IMR-90 (cell line): Measurements from ENCODE around the gene FAM228B. TPM values are rescaled to one million over a fixed set of nuclear protein-coding genes. Genes with fewer than 3 reads are reported as not detected.

Source experiments
- ATAC-seq: fragments of 200-7000 bp; cut with Tn5 transposase; 2 replicates; pipeline ENCODE4 v1.9.1; 2020; ENCODE audit warnings: low read depth, mild to moderate bottlenecking, moderate library complexity
- BruUV-seq: library from RNA; stranded (reverse); fragments of 400-500 nt; replicated peaks from 2 replicates; lab custom pipeline; 2021; lab: Mats Ljungman, UMichigan
- CTCF ChIA-PET: fragments of 300-600 bp; formaldehyde crosslinking; extraction: SDS; loops from one replicate; lab custom pipeline; 2021; ENCODE audit warnings: antibody characterized with exemption; lab: Yijun Ruan, JAX
- POLR2A ChIA-PET: fragments of 300-600 bp; sonication (Branson Sonifier 250); formaldehyde crosslinking; loops from one replicate; lab custom pipeline; 2022; ENCODE audit warnings: antibody characterized with exemption; ENCODE audit not compliant: unreplicated experiment; lab: Charles Lee
- DNase-seq: peaks from one replicate; pipeline ENCODE4 v3.0.0; 2013
- H2AFZ ChIP-seq: replicated peaks from 2 replicates; pipeline ENCODE3; 2013; ENCODE audit warnings: low read length, mild to moderate bottlenecking; ENCODE audit not compliant: poor library complexity
- H2AK5ac ChIP-seq: 2 replicates; pipeline ENCODE4 v1.6.1; 2013; ENCODE audit warnings: low read depth, low read length, inconsistent platforms
- H2AK9ac ChIP-seq: replicated peaks from 2 replicates; pipeline ENCODE3; 2013; ENCODE audit warnings: mild to moderate bottlenecking, low read depth, low read length, moderate library complexity; ENCODE audit not compliant: poor library complexity
- H2BK120ac ChIP-seq: 2 replicates; pipeline ENCODE4 v1.6.1; 2013; ENCODE audit warnings: low read depth, low read length, inconsistent platforms
- H2BK15ac ChIP-seq: 3 replicates; pipeline ENCODE4 v1.6.1; 2013; ENCODE audit warnings: low read depth, low read length, inconsistent platforms
- H2BK20ac ChIP-seq: 2 replicates; pipeline ENCODE4 v1.6.1; 2013; ENCODE audit warnings: low read depth, mild to moderate bottlenecking, inconsistent platforms, low read length, moderate library complexity
- H2BK5ac ChIP-seq: 2 replicates; pipeline ENCODE4 v1.6.1; 2013; ENCODE audit warnings: mild to moderate bottlenecking, low read depth, low read length, inconsistent platforms; ENCODE audit not compliant: poor library complexity, severe bottlenecking
- H3K14ac ChIP-seq: replicated peaks from 2 replicates; pipeline ENCODE4 v1.6.1; 2013; ENCODE audit warnings: low read depth, low read length, inconsistent platforms
- H3K18ac ChIP-seq: 2 replicates; pipeline ENCODE4 v1.6.1; 2013; ENCODE audit warnings: low read depth, low read length, control low read depth
- H3K23ac ChIP-seq: 2 replicates; pipeline ENCODE4 v1.6.1; 2013; ENCODE audit warnings: low read depth, low read length, inconsistent platforms
- H3K27ac ChIP-seq: 2 replicates; pipeline ENCODE4 v1.5.1; 2013; ENCODE audit warnings: mild to moderate bottlenecking, control low read depth, low read length; ENCODE audit not compliant: insufficient read depth
- H3K27me3 ChIP-seq: 2 replicates; pipeline ENCODE4 v1.6.1; 2013; ENCODE audit warnings: low read length; ENCODE audit not compliant: control insufficient read depth, insufficient read depth
- H3K36me3 ChIP-seq: 2 replicates; pipeline ENCODE4 v1.6.1; 2013; ENCODE audit warnings: low read length, mixed read lengths; ENCODE audit not compliant: control insufficient read depth, insufficient read depth
- H3K4ac ChIP-seq: 2 replicates; pipeline ENCODE4 v1.6.1; 2013; ENCODE audit warnings: low read depth, low read length, inconsistent platforms
- H3K4me1 ChIP-seq: 2 replicates; pipeline ENCODE4 v1.6.1; 2013; ENCODE audit warnings: low read length, mixed read lengths; ENCODE audit not compliant: control insufficient read depth, insufficient read depth
- H3K4me2 ChIP-seq: 2 replicates; pipeline ENCODE4 v1.6.1; 2013; ENCODE audit warnings: low read depth, mild to moderate bottlenecking, control low read depth, low read length, moderate library complexity
- H3K4me3 ChIP-seq: 2 replicates; pipeline ENCODE4 v1.5.1; 2013; ENCODE audit warnings: low read depth, mild to moderate bottlenecking, control low read depth, low read length, moderate library complexity; ENCODE audit not compliant: insufficient read depth
- H3K56ac ChIP-seq: 2 replicates; pipeline ENCODE4 v1.6.1; 2013; ENCODE audit warnings: low read length, inconsistent platforms; ENCODE audit not compliant: insufficient read depth; ENCODE audit errors: extremely low read depth
- H3K79me1 ChIP-seq, 2 experiments: 2 replicates each; pipeline ENCODE4 v1.6.1; 2013; ENCODE audit warnings: low read length in 2 of 2, inconsistent platforms in 1 of 2, low read depth in 1 of 2
- H3K9ac ChIP-seq: 2 replicates; pipeline ENCODE4 v1.6.1; 2013; ENCODE audit warnings: low read depth, low read length, control low read depth
- H3K9me1 ChIP-seq: 2 replicates; pipeline ENCODE4 v1.6.1; 2013; ENCODE audit warnings: low read length, inconsistent platforms; ENCODE audit not compliant: insufficient read depth
- H3K9me3 ChIP-seq: 2 replicates; pipeline ENCODE4 v1.6.1; 2013; ENCODE audit warnings: low read length; ENCODE audit not compliant: control insufficient read depth, insufficient read depth
- H4K20me1 ChIP-seq: 2 replicates; pipeline ENCODE4 v1.6.1; 2013; ENCODE audit warnings: low read length, inconsistent platforms; ENCODE audit not compliant: insufficient read depth
- H4K5ac ChIP-seq: 2 replicates; pipeline ENCODE4 v1.6.1; 2013; ENCODE audit warnings: mild to moderate bottlenecking, low read depth, low read length, control low read depth
- H4K8ac ChIP-seq, 2 experiments: 2 replicates each; pipeline ENCODE4 v1.6.1; 2013; ENCODE audit warnings: low read depth in 2 of 2, low read length in 2 of 2, control low read depth in 1 of 2, inconsistent platforms in 1 of 2
- H4K91ac ChIP-seq: 2 replicates; pipeline ENCODE4 v1.6.1; 2013; ENCODE audit warnings: low read depth, low read length, inconsistent platforms; ENCODE audit not compliant: insufficient read depth
- BHLHE40 ChIP-seq: fragments of 150-350 bp; IDR thresholded peaks from 2 replicates; pipeline ENCODE4 v1.6.1; 2016; ENCODE audit warnings: mild to moderate bottlenecking, low read depth, low read length
- CEBPB ChIP-seq: IDR thresholded peaks from 2 replicates; pipeline ENCODE4 v1.6.1; 2012; ENCODE audit warnings: low read depth, low read length, improper control_type of control experiment
- CHD1 ChIP-seq: IDR thresholded peaks from 2 replicates; pipeline ENCODE4 v1.6.1; 2012; ENCODE audit warnings: low read depth, low read length, improper control_type of control experiment
- CTCF ChIP-seq: conservative IDR thresholded peaks from 2 replicates; pipeline ENCODE4 v1.5.1; 2012; ENCODE audit warnings: mild to moderate bottlenecking, low read depth, low read length, improper control_type of control experiment
- ELK1 ChIP-seq: fragments of 150-350 bp; IDR thresholded peaks from 2 replicates; pipeline ENCODE4 v1.6.1; 2016; ENCODE audit warnings: low read depth, mild to moderate bottlenecking, low read length, moderate library complexity, borderline replicate concordance
- FOS ChIP-seq: fragments of 150-350 bp; IDR thresholded peaks from 2 replicates; pipeline ENCODE4 v1.6.1; 2016; ENCODE audit warnings: low read depth, low read length
- MAFK ChIP-seq: IDR thresholded peaks from 2 replicates; pipeline ENCODE4 v1.6.1; 2012; ENCODE audit warnings: low read depth, low read length, improper control_type of control experiment
- MAZ ChIP-seq: IDR thresholded peaks from 2 replicates; pipeline ENCODE4 v1.6.1; 2012; ENCODE audit warnings: low read depth, mild to moderate bottlenecking, low read length, improper control_type of control experiment, moderate library complexity, borderline replicate concordance
- MXI1 ChIP-seq: IDR thresholded peaks from 2 replicates; pipeline ENCODE4 v1.6.1; 2012; ENCODE audit warnings: low read depth, mild to moderate bottlenecking, low read length, moderate library complexity, borderline replicate concordance
- NFE2L2 ChIP-seq: fragments of 150-350 bp; IDR thresholded peaks from 2 replicates; pipeline ENCODE4 v1.6.1; 2016; ENCODE audit warnings: low read depth, mild to moderate bottlenecking, low read length
- POLR2A ChIP-seq: IDR thresholded peaks from 2 replicates; pipeline ENCODE4 v1.6.1; 2012; ENCODE audit warnings: mild to moderate bottlenecking, low read depth, low read length
- RAD21 ChIP-seq: IDR thresholded peaks from 2 replicates; pipeline ENCODE4 v1.6.1; 2012; ENCODE audit warnings: low read length, improper control_type of control experiment
- RCOR1 ChIP-seq: IDR thresholded peaks from 2 replicates; pipeline ENCODE4 v1.6.1; 2012; ENCODE audit warnings: mild to moderate bottlenecking, low read length, improper control_type of control experiment; ENCODE audit not compliant: insufficient replicate concordance
- RFX5 ChIP-seq: IDR thresholded peaks from 2 replicates; pipeline ENCODE4 v1.8.0; 2012; ENCODE audit warnings: low read depth, mild to moderate bottlenecking, low read length, moderate library complexity
- SMC3 ChIP-seq: fragments of 150-350 bp; IDR thresholded peaks from 2 replicates; pipeline ENCODE4 v1.6.1; 2016; ENCODE audit warnings: low read depth, mild to moderate bottlenecking, antibody characterized with exemption, low read length, moderate library complexity
- USF2 ChIP-seq: fragments of 150-350 bp; IDR thresholded peaks from 2 replicates; pipeline ENCODE4 v1.6.1; 2017; ENCODE audit warnings: mild to moderate bottlenecking, antibody characterized with exemption, low read length, low read depth
- dilution Hi-C: fragments of 300-500 bp; cut with HindIII; formaldehyde crosslinking; loops from one replicate; pipeline ENCODE4 v1.14.3; 2018; ENCODE audit warnings: low sequenced_read_pairs; ENCODE audit not compliant: unreplicated experiment
- in situ Hi-C: fragments of 300-500 bp; cut with MboI; formaldehyde crosslinking; loops from 3 replicates; pipeline ENCODE4 v1.14.3; 2019; ENCODE audit warnings: low sequenced_read_pairs, inconsistent platforms, mixed read lengths
- intact Hi-C: fragments of 100-400 bp; cut with micrococcal nuclease; formaldehyde crosslinking; loops from 2 replicates; pipeline ENCODE4 v1.10.0; 2022
- polyA plus RNA-seq, 3 experiments: library from polyadenylated mRNA; depleted of rRNA; stranded (reverse); fragments of >200 nt; gene quantifications; 2 replicates each; pipeline ENCODE4 v1.2.3, GENCODE V29; 2012; ENCODE audit warnings: low replicate concordance in 1 of 3
- total RNA-seq: library from RNA; depleted of rRNA; stranded (reverse); fragments of >200 nt; gene quantifications from 2 replicates; pipeline ENCODE4 v1.2.3, GENCODE V29; 2012

FAM228B gene
- total and polyA plus RNA-seq, 2 of the 4 experiments (the other 2 are of a cell fraction): 2.0 to 2.9 TPM

- Histone ChIP-seq H3K9me1 (no peaks in the 10 kb centered on the region), H3K4me3 (no peak overlapping the region), H3K9me3 (no peaks in the 10 kb centered on the region), H4K20me1 (no peaks in the 10 kb centered on the region), H2AK5ac (no peak overlapping the region), H3K56ac (no peak overlapping the region), H3K9ac (no peak overlapping the region), H3K79me1 (no peaks in the 10 kb centered on the region), H4K8ac (no peak overlapping the region), H3K18ac (no peak overlapping the region), H3K27ac (no peak overlapping the region), H2BK20ac (no peak overlapping the region), H3K14ac (no peak overlapping the region), H3K23ac (no peak overlapping the region), H3K4me1 (peaks cover 4% of the 10 kb centered on the region), H3K36me3 (no peaks in the 10 kb centered on the region), H2AFZ (no peak overlapping the region), H2BK5ac (no peak overlapping the region), H2BK15ac (no peak overlapping the region), H3K4ac (no peak overlapping the region), H2BK120ac (no peak overlapping the region), H4K91ac (no peak overlapping the region), H3K27me3 (peaks cover 5% of the 10 kb centered on the region; the same call in 1 of the 2 replicates), H3K4me2 (no peak overlapping the region), H2AK9ac (no peak overlapping the region), H4K5ac (no peak overlapping the region)
- no peak for ATAC-seq
- ChIA-PET CTCF (no interaction called here), POLR2A (no interaction called here)
- dilution Hi-C loops: no loop called here
- in situ Hi-C loops: no loop called here
- no TSS peak for BruUV-seq
- intact Hi-C loops: no loop called here
- no peak for DNase-seq
- no peak for TF ChIP-seq ELK1
- no peak for TF ChIP-seq MXI1
- TF ChIP-seq POLR2A: no peak
- no peak for TF ChIP-seq MAZ
- no peak for TF ChIP-seq MAFK
- no peak for TF ChIP-seq RCOR1
- TF ChIP-seq FOS: no peak
- no peak for TF ChIP-seq CEBPB
- TF ChIP-seq RFX5: no peak
- TF ChIP-seq USF2: no peak
- TF ChIP-seq CTCF: no peak
- no peak for TF ChIP-seq BHLHE40
- TF ChIP-seq SMC3: no peak
- TF ChIP-seq RAD21: no peak
- TF ChIP-seq CHD1: no peak
- TF ChIP-seq NFE2L2: no peak
Observed at GRCh38 chr2:24179683-24180082, 56.4 kb downstream of the FAM228B start.
